ENCODE results near the gene MIPOL1. TPM values are rescaled to one million over a fixed set of nuclear protein-coding genes. Genes with fewer than 3 reads are reported as not detected.

The MIPOL1 gene
- total and polyA plus RNA-seq, 9 of the 15 experiments (the other 6 are each of a cell fraction or from before 2014, with no cell fraction given), result 6.7 to 21.9 (median 12.4) TPM

DNA sequence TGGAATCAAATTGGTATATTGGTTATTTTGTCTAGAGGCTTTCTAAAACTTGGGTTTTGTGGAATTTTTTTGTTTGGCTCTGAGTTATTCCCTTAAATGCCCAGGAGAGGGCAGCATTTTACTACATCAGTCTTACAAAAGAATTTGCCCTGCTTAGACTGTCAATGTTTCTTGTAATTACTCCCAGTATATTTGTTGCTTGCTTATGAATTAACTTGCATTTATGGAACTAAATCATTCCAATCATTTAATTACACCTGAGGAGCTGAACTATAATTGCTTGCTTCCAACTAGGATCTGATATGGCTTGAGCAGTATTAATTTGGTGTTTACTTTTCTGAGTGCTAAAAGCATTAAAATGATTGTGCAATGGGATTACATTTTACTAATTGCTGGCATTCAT, 48.7 kb downstream of the MIPOL1 start:
- ChIA-PET CTCF (ENCODE audit: low intra/inter-chr PET ratio) (interaction anchor here (0.8 to 2.5 kb wide), 3 partner anchors 348 to 630 kb away, joined by 3 to 11 read pairs (median 4); partner anchors contain the start of gene FOXA1), POLR2A (no interaction called here)
- Histone ChIP-seq H3K79me2 (ENCODE audit: control insufficient read depth, insufficient read depth, low read length) (no peaks in the 10 kb centered on the region), H3K36me3 (ENCODE audit: control insufficient read depth, insufficient read depth, low read length) (0 out of 3 replicates have a peak, but pooled peaks cover 2% of the 10 kb centered on the region), H3K4me3 (no peak overlapping the region), H3K9me3 (replicated peaks; ENCODE audit: control insufficient read depth, insufficient read depth, low read depth, low read length) (no peaks in the 10 kb centered on the region), H3K4me1 (replicated peaks in 1 of 2; ENCODE audit: control insufficient read depth in 2 of 2, insufficient read depth in 2 of 2, low read length in 2 of 2) (no peaks in the 10 kb centered on the region), H2AFZ (ENCODE audit: low read depth, low read length) (no peak overlapping the region), H3K9me1 (ENCODE audit: control insufficient read depth, insufficient read depth, low read length) (no peaks in the 10 kb centered on the region), H3K27me3 (ENCODE audit: control insufficient read depth in 2 of 2, insufficient read depth in 2 of 2, low read length in 2 of 2) (no peaks in the 10 kb centered on the region), H4K20me1 (replicated peaks; ENCODE audit: control insufficient read depth, insufficient read depth, low read length) (no peaks in the 10 kb centered on the region), H3K27ac (ENCODE audit: extremely low read depth, low read depth, low read length) (no peak overlapping the region), H3K9ac (ENCODE audit: insufficient read depth in 1 of 2, low read depth in 2 of 2, low read length in 2 of 2) (no peak overlapping the region), H3K4me2 (ENCODE audit: insufficient read depth, low read length) (no peak overlapping the region)
- intact Hi-C loops (cut with micrococcal nuclease) (loop anchor here (1.0 to 2.0 kb wide), 2 partner anchors 348 to 628 kb away; partner anchors contain the start of genes FOXA1 and TTC6), in situ Hi-C loops (cut with MboI) (no loop called here)
- DNase-seq (ENCODE audit: extremely low read depth in 1 of 4, low spot score in 3 of 4), result peak; percentile 16 to 54 (median 24)
- ATAC-seq, result 0 out of 3 replicates have a peak, but pooled peaks have one; percentile 39
- peak; percentile 82 for FAIRE-seq
- TF ChIP-seq RAD21 (CRISPR knock-in tag; conservative IDR thresholded peaks at IDR 0.05 in 1 of 2, IDR thresholded peaks at IDR 0.05 in 1 of 2) (peak; percentile 67 to 73), ZSCAN29 (IDR thresholded peaks at IDR 0.05) (no peak), CEBPB (tag; IDR thresholded peaks at IDR 0.05) (peak; percentile 65; the same call in 1 of the 2 replicates), SMC3 (conservative IDR thresholded peaks at IDR 0.05; ENCODE audit: insufficient read depth, low read depth, low read length) (0 out of 2 replicates have a peak, but pooled peaks have one; percentile 31)
- TF ChIP-seq, protein P1, sequence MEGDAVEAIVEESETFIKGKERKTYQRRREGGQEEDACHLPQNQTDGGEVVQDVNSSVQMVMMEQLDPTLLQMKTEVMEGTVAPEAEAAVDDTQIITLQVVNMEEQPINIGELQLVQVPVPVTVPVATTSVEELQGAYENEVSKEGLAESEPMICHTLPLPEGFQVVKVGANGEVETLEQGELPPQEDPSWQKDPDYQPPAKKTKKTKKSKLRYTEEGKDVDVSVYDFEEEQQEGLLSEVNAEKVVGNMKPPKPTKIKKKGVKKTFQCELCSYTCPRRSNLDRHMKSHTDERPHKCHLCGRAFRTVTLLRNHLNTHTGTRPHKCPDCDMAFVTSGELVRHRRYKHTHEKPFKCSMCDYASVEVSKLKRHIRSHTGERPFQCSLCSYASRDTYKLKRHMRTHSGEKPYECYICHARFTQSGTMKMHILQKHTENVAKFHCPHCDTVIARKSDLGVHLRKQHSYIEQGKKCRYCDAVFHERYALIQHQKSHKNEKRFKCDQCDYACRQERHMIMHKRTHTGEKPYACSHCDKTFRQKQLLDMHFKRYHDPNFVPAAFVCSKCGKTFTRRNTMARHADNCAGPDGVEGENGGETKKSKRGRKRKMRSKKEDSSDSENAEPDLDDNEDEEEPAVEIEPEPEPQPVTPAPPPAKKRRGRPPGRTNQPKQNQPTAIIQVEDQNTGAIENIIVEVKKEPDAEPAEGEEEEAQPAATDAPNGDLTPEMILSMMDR (IDR thresholded peaks at IDR 0.05 in 2 of 3, conservative IDR thresholded peaks at IDR 0.05 in 1 of 3; ENCODE audit: insufficient read depth in 2 of 3, low read depth in 1 of 3, low read length in 3 of 3), result peak in 2 of 3 experiments; percentile 53 to 71; a peak in 4 of 6 replicates
- no TSS peak for BruUV-seq (replicated peaks)

All from K562 (cell line).